Forelimb muscle (tissue), 1 donor: ENCODE results near the gene SNRPD3. TPM values are rescaled to one million over a fixed set of nuclear protein-coding genes. Genes with fewer than 3 reads are reported as not detected.

Experiments
- DNase-seq: peaks from one replicate; pipeline ENCODE4 v3.0.0-alpha.2; 2013; ENCODE audit warnings: low read depth
- polyA plus RNA-seq: library from polyadenylated mRNA; unstranded; fragments of 120-200 nt; gene quantifications from one replicate; pipeline ENCODE4 v1.2.1, GENCODE V29; 2013; ENCODE audit not compliant: insufficient read length

SNRPD3 gene
- polyA plus RNA-seq, 1 donor, result 94.5 TPM

- DNase-seq, result no peak
These were observed 11.2 kb downstream of the SNRPD3 start for GRCh38 chr22:24566899-24567511.

GRCh38 chr22:24567668-24568067 lies 11.9 kb downstream of the SNRPD3 start:
- no peak for DNase-seq

GRCh38 chr22:24571266-24571665 lies 15.5 kb downstream of the SNRPD3 start:
- no peak for DNase-seq

- no peak for DNase-seq
These were observed 21.0 kb downstream of the SNRPD3 start for GRCh38 chr22:24576778-24577177.

GRCh38 chr22:24578355-24579257 lies 22.8 kb downstream of the SNRPD3 start:
- no peak for DNase-seq

GRCh38 chr22:24579258-24579601 lies 23.4 kb downstream of the SNRPD3 start:
- no peak for DNase-seq

- DNase-seq, result no peak
These were observed 24.5 kb downstream of the SNRPD3 start for GRCh38 chr22:24580276-24580675.

- DNase-seq, result no peak
These were observed 26.4 kb downstream of the SNRPD3 start for GRCh38 chr22:24582056-24582814.

GRCh38 chr22:24583221-24584165 lies 27.7 kb downstream of the SNRPD3 start:
- DNase-seq, result no peak

- DNase-seq, result no peak
These were observed 28.5 kb downstream of the SNRPD3 start for GRCh38 chr22:24584166-24584790.

GRCh38 chr22:24584871-24585411 lies 29.1 kb downstream of the SNRPD3 start:
- DNase-seq, result no peak

GRCh38 chr22:24585461-24585860 lies 29.7 kb downstream of the SNRPD3 start:
- no peak for DNase-seq

- DNase-seq, result no peak
These were observed 30.2 kb downstream of the SNRPD3 start for GRCh38 chr22:24585927-24586546.

- DNase-seq, result no peak
These were observed 31.5 kb downstream of the SNRPD3 start for GRCh38 chr22:24587251-24587650.

GRCh38 chr22:24587948-24588347 lies 32.1 kb downstream of the SNRPD3 start:
- DNase-seq, result no peak

GRCh38 chr22:24588381-24588756 lies 32.6 kb downstream of the SNRPD3 start:
- DNase-seq, result no peak

- DNase-seq, result no peak
These were observed 33.1 kb downstream of the SNRPD3 start for GRCh38 chr22:24588757-24589481.

- no peak for DNase-seq
These were observed 33.8 kb downstream of the SNRPD3 start for GRCh38 chr22:24589518-24590030.

GRCh38 chr22:24590596-24591173 lies 34.9 kb downstream of the SNRPD3 start:
- no peak for DNase-seq
